ENCODE results near the gene TCEANC. TPM values are rescaled to one million over a fixed set of nuclear protein-coding genes. Genes with fewer than 3 reads are reported as not detected.

TCEANC gene
- total RNA-seq, 2 donors from 2014 or later, result 2.6 to 9.6 TPM

DNA sequence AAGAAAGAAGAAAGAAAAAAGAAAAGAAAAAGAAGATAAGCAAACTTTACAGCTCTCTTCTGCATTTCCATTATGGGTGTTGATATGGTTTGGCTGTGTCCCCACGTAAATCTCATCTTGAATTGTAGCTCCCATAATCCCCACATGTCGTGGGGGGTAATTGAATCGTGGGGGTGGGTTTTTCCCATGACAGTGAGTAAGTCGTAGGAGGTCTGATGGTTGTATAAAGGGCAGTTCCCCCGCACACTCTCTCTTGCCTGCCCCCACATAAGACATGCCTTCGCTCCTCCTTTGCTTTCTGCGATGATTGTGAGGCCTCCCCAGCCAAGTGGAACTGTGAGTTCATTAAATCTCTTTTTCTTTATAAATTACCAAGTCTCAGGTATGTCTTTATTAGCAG lies 28.7 kb downstream of the TCEANC start:
- no peaks in the 10 kb centered on the region for H3K4me1 ChIP-seq (ENCODE audit: control insufficient read depth in 1 of 2, low read depth in 2 of 2)
- H3K27me3 ChIP-seq (replicated peaks; ENCODE audit: insufficient read depth), result no peaks in the 10 kb centered on the region
- DNase-seq (ENCODE audit: low spot score) (no peak), ATAC-seq (ENCODE audit: insufficient number of reproducible peaks, low FRiP score, low read depth) (no peak)
- H3K27ac ChIP-seq, result no peak overlapping the region
- no peak for TF ChIP-seq CTCF (IDR thresholded peaks at IDR 0.05)
- H3K4me3 ChIP-seq, result no peak overlapping the region
- H3K36me3 ChIP-seq, result no peaks in the 10 kb centered on the region
- H3K9me3 ChIP-seq, result no peaks in the 10 kb centered on the region

GRCh38 chrX:13684361-13684760 lies 31.4 kb downstream of the TCEANC start:
- Histone ChIP-seq H3K36me3 (no peaks in the 10 kb centered on the region), H3K27me3 (replicated peaks; ENCODE audit: insufficient read depth) (no peaks in the 10 kb centered on the region), H3K9me3 (no peaks in the 10 kb centered on the region), H3K27ac (no peak overlapping the region), H3K4me1 (ENCODE audit: control insufficient read depth in 1 of 2, low read depth in 2 of 2) (no peaks in the 10 kb centered on the region), H3K4me3 (no peak overlapping the region)
- ATAC-seq (ENCODE audit: insufficient number of reproducible peaks, low FRiP score, low read depth) (no peak), DNase-seq (ENCODE audit: low spot score) (no peak)
- TF ChIP-seq CTCF (IDR thresholded peaks at IDR 0.05), result no peak

GRCh38 chrX:13685126-13685763 lies 32.3 kb downstream of the TCEANC start:
- Histone ChIP-seq H3K4me3 (no peak overlapping the region), H3K9me3 (no peaks in the 10 kb centered on the region)
- TF ChIP-seq CTCF (IDR thresholded peaks at IDR 0.05), result no peak

DNA sequence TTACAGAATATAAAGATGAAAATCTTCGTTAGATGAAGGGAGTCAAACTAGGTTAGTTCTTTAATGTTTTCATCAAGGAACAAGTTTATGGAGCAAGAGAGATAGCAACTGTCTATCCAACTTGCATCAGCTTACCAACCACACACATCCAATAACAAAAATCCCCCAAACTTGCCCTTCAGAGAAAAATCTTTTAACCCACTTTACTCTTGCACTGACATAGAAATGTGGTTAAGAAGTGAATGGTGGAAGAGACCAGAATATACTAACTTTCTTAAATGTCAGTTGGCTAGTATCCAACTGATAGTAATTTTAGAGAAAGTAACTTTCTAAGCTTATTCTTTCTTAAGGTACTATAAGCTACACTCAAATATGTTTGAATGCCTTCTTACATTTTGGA lies 34.3 kb downstream of the TCEANC start:
- no peaks in the 10 kb centered on the region for H3K9me3 ChIP-seq
- H3K27ac ChIP-seq, result no peak overlapping the region
- peaks cover 7 to 8% of the 10 kb centered on the region in 2 donors for H3K4me1 ChIP-seq (ENCODE audit: control insufficient read depth in 1 of 2, low read depth in 2 of 2)
- no peak for TF ChIP-seq CTCF (IDR thresholded peaks at IDR 0.05)
- DNase-seq (ENCODE audit: low spot score) (no peak), ATAC-seq (ENCODE audit: insufficient number of reproducible peaks, low FRiP score, low read depth) (no peak)
- no peaks in the 10 kb centered on the region for H3K27me3 ChIP-seq (replicated peaks; ENCODE audit: insufficient read depth)
- H3K36me3 ChIP-seq, result no peaks in the 10 kb centered on the region
- H3K4me3 ChIP-seq, result no peak overlapping the region

More at GRCh38 chrX:13685126-13685763, 32.3 kb downstream of the TCEANC start:
- Histone ChIP-seq H3K27ac (no peak overlapping the region), H3K36me3 (no peaks in the 10 kb centered on the region), H3K27me3 (replicated peaks; ENCODE audit: insufficient read depth) (no peaks in the 10 kb centered on the region), H3K4me1 (ENCODE audit: control insufficient read depth in 1 of 2, low read depth in 2 of 2) (no peaks in the 10 kb centered on the region)
- DNase-seq (ENCODE audit: low spot score) (no peak), ATAC-seq (ENCODE audit: insufficient number of reproducible peaks, low FRiP score, low read depth) (no peak)

DNA sequence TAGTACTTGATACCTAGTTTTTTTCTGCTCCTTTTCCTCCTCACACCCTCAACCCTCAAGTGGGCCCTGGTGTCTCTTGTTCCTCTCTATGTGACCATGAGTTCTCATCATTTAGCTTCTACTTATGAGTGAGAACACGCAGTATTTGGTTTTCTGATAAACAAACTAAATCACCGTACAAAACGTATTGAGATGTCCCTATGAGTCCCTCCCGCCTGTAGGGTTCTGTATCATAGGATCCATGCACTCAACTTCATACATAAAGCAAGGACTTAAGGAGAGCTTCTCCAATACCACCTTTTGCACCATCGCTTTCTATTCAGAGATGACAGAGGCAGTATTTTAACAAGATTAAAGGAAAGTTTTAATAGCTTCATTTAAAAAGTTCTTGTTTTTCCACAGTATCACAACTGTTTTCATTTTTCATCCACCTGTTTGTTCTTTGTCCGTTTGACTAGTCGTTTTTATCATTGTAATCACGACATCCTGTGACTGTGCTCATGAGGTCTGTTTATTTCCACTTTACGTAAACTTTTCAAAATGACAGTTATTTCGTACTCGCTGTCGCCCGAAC lies 35.5 kb downstream of the TCEANC start:
- Histone ChIP-seq H3K9me3 (no peaks in the 10 kb centered on the region), H3K36me3 (no peaks in the 10 kb centered on the region), H3K27me3 (replicated peaks; ENCODE audit: insufficient read depth) (no peaks in the 10 kb centered on the region), H3K4me3 (peak overlapping the region; percentile 86), H3K27ac (peak overlapping the region; percentile 92 to 94), H3K4me1 (ENCODE audit: control insufficient read depth in 1 of 2, low read depth in 2 of 2) (peaks cover 12 to 17% of the 10 kb centered on the region in 2 donors)
- no peak for DNase-seq (ENCODE audit: low spot score)
- TF ChIP-seq CTCF (IDR thresholded peaks at IDR 0.05), result no peak
- ATAC-seq (ENCODE audit: insufficient number of reproducible peaks, low FRiP score, low read depth), result no peak
